ENCODE results near the gene RYR2. TPM values are rescaled to one million over a fixed set of nuclear protein-coding genes. Genes with fewer than 3 reads are reported as not detected.
A peak's percentile ranks its signal among the peaks of the same experiment; 100 is the strongest.

RYR2 gene
- total RNA-seq, 1 donor from 2014 or later: 0.90 TPM

DNA sequence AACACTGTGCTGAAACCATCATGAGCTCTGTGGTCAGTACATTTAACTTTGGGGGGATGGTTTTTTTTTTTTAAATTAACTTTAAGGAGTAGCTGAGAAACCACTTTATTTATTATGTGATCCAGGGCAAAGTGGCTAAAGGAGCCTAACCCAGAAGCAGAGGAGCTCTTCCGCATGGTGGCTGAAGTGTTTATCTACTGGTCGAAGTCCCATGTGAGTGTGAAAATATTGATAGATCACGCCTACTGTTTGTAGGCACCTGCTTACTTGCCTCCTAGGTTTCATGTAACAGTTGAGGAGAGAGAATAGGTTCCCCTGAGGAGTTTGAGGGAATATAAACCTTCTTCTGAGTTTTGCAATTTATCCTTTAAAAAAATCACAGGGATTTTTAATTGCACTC lies 667.4 kb downstream of the RYR2 start:
- Mint-ChIP-seq H3K4me1 (peaks cover 4% of the 10 kb centered on the region), H3K36me3 (no peaks in the 10 kb centered on the region), H3K27ac (no peak overlapping the region), H3K4me3 (no peak overlapping the region), H3K27me3 (ENCODE audit: insufficient read depth, low read depth) (no peaks in the 10 kb centered on the region), H3K9me3 (no peaks in the 10 kb centered on the region)
- TF ChIP-seq EZH2phosphoT487 (IDR thresholded peaks at IDR 0.05): no peak
- TF ChIP-seq EZH2 (IDR thresholded peaks at IDR 0.05): no peak
- TF ChIP-seq, protein P1, sequence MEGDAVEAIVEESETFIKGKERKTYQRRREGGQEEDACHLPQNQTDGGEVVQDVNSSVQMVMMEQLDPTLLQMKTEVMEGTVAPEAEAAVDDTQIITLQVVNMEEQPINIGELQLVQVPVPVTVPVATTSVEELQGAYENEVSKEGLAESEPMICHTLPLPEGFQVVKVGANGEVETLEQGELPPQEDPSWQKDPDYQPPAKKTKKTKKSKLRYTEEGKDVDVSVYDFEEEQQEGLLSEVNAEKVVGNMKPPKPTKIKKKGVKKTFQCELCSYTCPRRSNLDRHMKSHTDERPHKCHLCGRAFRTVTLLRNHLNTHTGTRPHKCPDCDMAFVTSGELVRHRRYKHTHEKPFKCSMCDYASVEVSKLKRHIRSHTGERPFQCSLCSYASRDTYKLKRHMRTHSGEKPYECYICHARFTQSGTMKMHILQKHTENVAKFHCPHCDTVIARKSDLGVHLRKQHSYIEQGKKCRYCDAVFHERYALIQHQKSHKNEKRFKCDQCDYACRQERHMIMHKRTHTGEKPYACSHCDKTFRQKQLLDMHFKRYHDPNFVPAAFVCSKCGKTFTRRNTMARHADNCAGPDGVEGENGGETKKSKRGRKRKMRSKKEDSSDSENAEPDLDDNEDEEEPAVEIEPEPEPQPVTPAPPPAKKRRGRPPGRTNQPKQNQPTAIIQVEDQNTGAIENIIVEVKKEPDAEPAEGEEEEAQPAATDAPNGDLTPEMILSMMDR (IDR thresholded peaks at IDR 0.05): no peak
- Histone ChIP-seq H3K79me2 (ENCODE audit: low read depth) (no peaks in the 10 kb centered on the region), H3F3A (ENCODE audit: low read depth) (no peaks in the 10 kb centered on the region), H3K27me3 (no peaks in the 10 kb centered on the region), H3K4me3 (no peak overlapping the region), H3K4me1 (no peaks in the 10 kb centered on the region), H3K9ac (no peak overlapping the region), H3K36me3 (no peaks in the 10 kb centered on the region), H3K4me2 (no peak overlapping the region), H3K9me3 (ENCODE audit: low read depth) (no peaks in the 10 kb centered on the region), H2AFZ (replicated peaks) (no peak overlapping the region), H4K20me1 (ENCODE audit: low read depth) (no peaks in the 10 kb centered on the region), H3K27ac (no peak overlapping the region)
- no peak for DNase-seq (ENCODE audit: low spot score)

DNA sequence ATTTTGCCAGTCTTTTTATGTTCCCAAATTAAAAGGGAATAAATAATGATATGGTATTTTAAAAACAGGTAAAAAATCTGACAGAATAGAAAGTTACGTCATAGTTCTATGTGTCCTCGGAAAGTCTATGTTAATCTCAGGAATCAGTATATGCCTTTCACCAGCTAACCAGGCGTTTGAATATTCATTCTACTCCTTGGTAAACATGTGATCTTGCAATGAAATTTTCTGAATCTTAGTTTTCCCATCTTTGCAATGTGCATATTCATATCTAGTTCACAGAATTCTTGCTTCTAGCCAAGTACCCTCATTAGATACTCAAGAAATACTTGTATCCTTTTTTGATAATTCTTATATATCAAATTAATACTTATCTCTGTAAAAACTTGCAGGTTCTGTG lies 669.3 kb downstream of the RYR2 start:
- Histone ChIP-seq H3K79me2 (ENCODE audit: low read depth) (no peaks in the 10 kb centered on the region), H3K4me3 (no peak overlapping the region), H3K4me1 (no peaks in the 10 kb centered on the region), H3K9ac (no peak overlapping the region), H3F3A (ENCODE audit: low read depth) (no peaks in the 10 kb centered on the region), H3K4me2 (no peak overlapping the region), H3K9me3 (ENCODE audit: low read depth) (no peaks in the 10 kb centered on the region), H3K27me3 (no peaks in the 10 kb centered on the region), H4K20me1 (ENCODE audit: low read depth) (no peaks in the 10 kb centered on the region), H2AFZ (replicated peaks) (no peak overlapping the region), H3K36me3 (no peaks in the 10 kb centered on the region), H3K27ac (no peak overlapping the region)
- DNase-seq (ENCODE audit: low spot score): no peak
- no peaks in the 10 kb centered on the region for H3K27me3 Mint-ChIP-seq (ENCODE audit: insufficient read depth, low read depth)
- TF ChIP-seq, protein P1 (IDR thresholded peaks at IDR 0.05): no peak
- no peak for TF ChIP-seq EZH2 (IDR thresholded peaks at IDR 0.05)
- TF ChIP-seq EZH2phosphoT487 (IDR thresholded peaks at IDR 0.05): no peak
- H3K27ac Mint-ChIP-seq: no peak overlapping the region
- H3K9me3 Mint-ChIP-seq: no peaks in the 10 kb centered on the region
- peaks cover 4% of the 10 kb centered on the region for H3K4me1 Mint-ChIP-seq
- no peak overlapping the region for H3K4me3 Mint-ChIP-seq
- no peaks in the 10 kb centered on the region for H3K36me3 Mint-ChIP-seq

DNA sequence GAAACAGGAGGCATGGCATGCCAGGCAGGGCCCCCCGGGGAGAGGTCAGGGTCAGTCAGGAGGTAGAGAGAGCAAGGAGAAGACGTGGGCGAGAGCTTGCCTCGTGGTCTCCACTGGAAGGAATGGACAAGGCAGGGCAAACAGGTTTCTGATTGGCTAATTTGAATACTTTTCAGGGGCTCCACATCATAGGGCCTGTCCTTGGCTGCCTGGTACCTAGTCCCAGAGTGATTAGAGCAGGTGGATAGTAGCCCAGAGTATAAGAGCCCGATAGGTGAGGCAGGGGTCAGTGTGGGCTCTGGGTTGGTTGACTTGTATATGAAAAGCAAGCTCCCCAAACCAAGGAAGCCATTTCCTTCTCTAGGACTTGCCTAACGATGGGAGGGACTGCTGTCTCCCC lies 670.1 kb downstream of the RYR2 start:
- Histone ChIP-seq H3F3A (ENCODE audit: low read depth) (no peaks in the 10 kb centered on the region), H3K36me3 (no peaks in the 10 kb centered on the region), H3K9me3 (ENCODE audit: low read depth) (no peaks in the 10 kb centered on the region), H3K27ac (no peak overlapping the region), H3K4me1 (no peaks in the 10 kb centered on the region), H3K4me2 (no peak overlapping the region), H3K79me2 (ENCODE audit: low read depth) (no peaks in the 10 kb centered on the region), H3K4me3 (no peak overlapping the region), H3K27me3 (no peaks in the 10 kb centered on the region), H2AFZ (replicated peaks) (no peak overlapping the region), H3K9ac (no peak overlapping the region), H4K20me1 (ENCODE audit: low read depth) (no peaks in the 10 kb centered on the region)
- TF ChIP-seq EZH2 (IDR thresholded peaks at IDR 0.05): no peak
- Mint-ChIP-seq H3K27ac (peak overlapping the region; percentile 47), H3K27me3 (ENCODE audit: insufficient read depth, low read depth) (no peaks in the 10 kb centered on the region), H3K36me3 (no peaks in the 10 kb centered on the region), H3K9me3 (no peaks in the 10 kb centered on the region), H3K4me1 (peaks cover 4% of the 10 kb centered on the region), H3K4me3 (no peak overlapping the region)
- no peak for DNase-seq (ENCODE audit: low spot score)

DNA sequence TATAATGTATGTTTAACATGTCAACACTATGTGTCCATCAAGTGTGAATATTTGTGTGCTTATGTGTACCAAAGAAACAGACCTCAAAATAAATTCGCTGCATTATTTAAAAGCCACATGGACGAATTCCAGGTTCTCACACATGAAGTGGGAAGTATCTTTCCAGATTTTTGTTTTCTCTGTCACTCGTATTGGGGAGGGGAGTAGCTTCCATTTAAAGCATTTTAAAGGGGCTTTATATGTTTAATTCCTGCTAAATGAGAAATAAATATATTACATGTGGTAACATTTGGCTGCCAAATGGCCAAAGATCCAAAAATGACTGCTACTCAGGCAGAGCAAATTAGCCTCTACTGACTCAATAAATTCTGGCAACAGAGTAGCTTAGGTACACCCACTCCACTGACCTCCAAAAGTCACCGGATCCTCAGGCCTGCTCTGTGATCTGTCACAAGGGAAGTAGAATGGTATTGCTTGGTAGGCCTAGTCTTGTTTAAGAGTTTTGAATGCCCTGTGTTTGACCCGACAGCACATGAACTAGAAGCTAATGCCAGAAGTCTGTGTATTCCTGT lies 670.7 kb downstream of the RYR2 start:
- H3K27me3 ChIP-seq: no peaks in the 10 kb centered on the region
- H3K9me3 ChIP-seq (ENCODE audit: low read depth): no peaks in the 10 kb centered on the region
- no peak overlapping the region for H3K27ac ChIP-seq
- H3K27ac Mint-ChIP-seq: no peak overlapping the region
- H2AFZ ChIP-seq (replicated peaks): no peak overlapping the region
- H3K9ac ChIP-seq: no peak overlapping the region
- TF ChIP-seq EZH2phosphoT487 (IDR thresholded peaks at IDR 0.05) (no peak), EZH2 (IDR thresholded peaks at IDR 0.05) (no peak)
- TF ChIP-seq, protein P1 (IDR thresholded peaks at IDR 0.05): no peak
- no peak overlapping the region for H3K4me3 ChIP-seq
- H3K4me1 Mint-ChIP-seq: peaks cover 4% of the 10 kb centered on the region
- H3K79me2 ChIP-seq (ENCODE audit: low read depth): no peaks in the 10 kb centered on the region
- no peaks in the 10 kb centered on the region for H3K9me3 Mint-ChIP-seq
- H3K4me2 ChIP-seq: no peak overlapping the region
- no peak for DNase-seq (ENCODE audit: low spot score)
- H4K20me1 ChIP-seq (ENCODE audit: low read depth): no peaks in the 10 kb centered on the region
- H3K4me3 Mint-ChIP-seq: no peak overlapping the region
- H3K36me3 Mint-ChIP-seq: no peaks in the 10 kb centered on the region
- no peaks in the 10 kb centered on the region for H3F3A ChIP-seq (ENCODE audit: low read depth)
- no peaks in the 10 kb centered on the region for H3K36me3 ChIP-seq
- H3K27me3 Mint-ChIP-seq (ENCODE audit: insufficient read depth, low read depth): no peaks in the 10 kb centered on the region
- H3K4me1 ChIP-seq: no peaks in the 10 kb centered on the region
